GM23338 (cell line): ENCODE data around the gene NFIC. TPM values are rescaled to one million over a fixed set of nuclear protein-coding genes. Genes with fewer than 3 reads are reported as not detected.

ENCODE experiments used
- ATAC-seq: fragments of 200-7000 bp; cut with Tn5 transposase; 3 replicates; pipeline ENCODE4 v1.9.1; 2020
- DNase-seq: peaks from one replicate; pipeline ENCODE4 v3.0.0-alpha.2; 2015; ENCODE audit warnings: low spot score
- H2AFZ ChIP-seq: fragments of 200-600 bp; sonication (generic); 2 replicates; pipeline ENCODE4 v1.8.0; 2016; ENCODE audit warnings: antibody characterized with exemption, mild to moderate bottlenecking, moderate library complexity
- H3F3A ChIP-seq: fragments of 200-600 bp; sonication (generic); replicated peaks from 2 replicates; pipeline ENCODE4 v1.8.0; 2017; ENCODE audit warnings: antibody characterized with exemption, mixed run types, low read depth
- H3K27ac ChIP-seq: fragments of 200-600 bp; sonication (generic); 2 replicates; pipeline ENCODE4 v1.6.1; 2016; ENCODE audit warnings: low read depth
- H3K27me3 ChIP-seq: fragments of 200-600 bp; sonication (generic); 2 replicates; pipeline ENCODE4 v1.8.0; 2016; ENCODE audit warnings: mild to moderate bottlenecking, mixed run types, moderate library complexity; ENCODE audit not compliant: insufficient read depth
- H3K36me3 ChIP-seq: fragments of 200-600 bp; sonication (generic); 2 replicates; pipeline ENCODE4 v1.8.0; 2016; ENCODE audit warnings: mild to moderate bottlenecking; ENCODE audit not compliant: insufficient read depth
- H3K4me1 ChIP-seq: fragments of 200-600 bp; sonication (generic); 2 replicates; pipeline ENCODE4 v1.8.0; 2016; ENCODE audit warnings: mild to moderate bottlenecking, moderate library complexity; ENCODE audit not compliant: insufficient read depth
- H3K4me2 ChIP-seq: fragments of 200-600 bp; sonication (generic); 2 replicates; pipeline ENCODE4 v1.7.1; 2017; ENCODE audit warnings: mixed run types
- H3K4me3 ChIP-seq: fragments of 200-600 bp; sonication (generic); 2 replicates; pipeline ENCODE4 v1.6.1; 2016; ENCODE audit warnings: mixed run types
- H3K79me2 ChIP-seq: fragments of 200-600 bp; sonication (generic); replicated peaks from 2 replicates; pipeline ENCODE4 v1.8.0; 2017; ENCODE audit warnings: mild to moderate bottlenecking; ENCODE audit not compliant: insufficient read depth
- H3K9me2 ChIP-seq: fragments of 200-600 bp; sonication (generic); 2 replicates; pipeline ENCODE4 v1.8.0; 2017; ENCODE audit not compliant: insufficient read depth
- H4K20me1 ChIP-seq: fragments of 200-600 bp; sonication (generic); replicated peaks from 2 replicates; pipeline ENCODE4 v1.8.0; 2017; ENCODE audit warnings: mild to moderate bottlenecking; ENCODE audit not compliant: insufficient read depth
- H3K27ac Mint-ChIP-seq: 2 replicates; pipeline ENCODE4 v1.8.0; 2020; ENCODE audit warnings: inconsistent platforms, mild to moderate bottlenecking, moderate library complexity, mixed read lengths
- H3K27me3 Mint-ChIP-seq: 3 replicates; pipeline ENCODE4 v1.8.0; 2022; ENCODE audit warnings: low read depth, mild to moderate bottlenecking, moderate library complexity, mixed read lengths, inconsistent platforms; ENCODE audit not compliant: insufficient read depth, poor library complexity
- H3K36me3 Mint-ChIP-seq: 3 replicates; pipeline ENCODE4 v1.8.0; 2021; ENCODE audit warnings: low read depth, mild to moderate bottlenecking, inconsistent platforms, moderate library complexity, mixed read lengths
- H3K4me1 Mint-ChIP-seq: 3 replicates; pipeline ENCODE4 v1.8.0; 2020; ENCODE audit warnings: mild to moderate bottlenecking, inconsistent platforms, mixed read lengths
- H3K4me3 Mint-ChIP-seq: 3 replicates; pipeline ENCODE4 v1.8.0; 2021; ENCODE audit warnings: moderate library complexity, mild to moderate bottlenecking, inconsistent platforms, mixed read lengths
- H3K9me3 Mint-ChIP-seq: 3 replicates; pipeline ENCODE4 v1.8.0; 2020; ENCODE audit warnings: moderate library complexity, mild to moderate bottlenecking, inconsistent platforms, mixed read lengths
- CREB1 ChIP-seq: fragments of 250-450 bp; sonication (Bioruptor Pico); IDR thresholded peaks from 2 replicates; pipeline ENCODE4 v1.5.0; 2020; ENCODE audit warnings: low read depth, mild to moderate bottlenecking, moderate library complexity
- CTCF ChIP-seq, 2 experiments: fragments of 200-600 bp in 1 of 2; sonication (generic) in 1 of 2; conservative IDR thresholded peaks; 2 replicates each; pipeline versions ENCODE4 v1.5.1 to v1.6.1; 2016 to 2017; ENCODE audit warnings: antibody characterized with exemption in 2 of 2, low read depth in 2 of 2, mild to moderate bottlenecking in 2 of 2, moderate library complexity in 1 of 2
- EZH2 ChIP-seq: fragments of 200-600 bp; sonication (generic); IDR thresholded peaks from one replicate; pipeline ENCODE4 v1.8.0; 2017; ENCODE audit warnings: antibody characterized with exemption, mild to moderate bottlenecking, low read depth; ENCODE audit not compliant: unreplicated experiment
- EZH2phosphoT487 ChIP-seq: fragments of 200-600 bp; sonication (generic); IDR thresholded peaks from one replicate; pipeline ENCODE4 v1.8.1; 2018; ENCODE audit warnings: antibody characterized with exemption; ENCODE audit not compliant: unreplicated experiment
- JUNB ChIP-seq: IDR thresholded peaks from one replicate; pipeline ENCODE4 v1.6.1; 2016; ENCODE audit warnings: antibody characterized with exemption; ENCODE audit not compliant: unreplicated experiment
- NANOG ChIP-seq: IDR thresholded peaks from 2 replicates; pipeline ENCODE4 v1.6.1; 2016; ENCODE audit warnings: antibody characterized with exemption, borderline replicate concordance
- POLR2AphosphoS5 ChIP-seq: IDR thresholded peaks from 2 replicates; pipeline ENCODE4 v1.6.1; 2016; ENCODE audit warnings: antibody characterized with exemption, low read depth
- REST ChIP-seq: IDR thresholded peaks from one replicate; pipeline ENCODE4 v1.6.1; 2018; ENCODE audit warnings: antibody characterized with exemption; ENCODE audit not compliant: unreplicated experiment
- ZNF114 ChIP-seq: fragments of 250-450 bp; sonication (Bioruptor Pico); IDR thresholded peaks from 2 replicates; pipeline ENCODE4 v1.5.0; 2020; ENCODE audit warnings: mild to moderate bottlenecking, moderate library complexity
- ZNF462 ChIP-seq: fragments of 250-450 bp; sonication (Bioruptor Pico); IDR thresholded peaks from 2 replicates; pipeline ENCODE4 v1.5.0; 2020; ENCODE audit warnings: mild to moderate bottlenecking, moderate library complexity
- polyA plus RNA-seq: library from polyadenylated mRNA; unstranded; fragments of >200 nt; fragmentation: Nextera tagmentation; extraction: Ambion mirVana; gene quantifications from 2 replicates; pipeline ENCODE4 v1.2.1, GENCODE V29; 2016
- total RNA-seq: library from RNA; depleted of rRNA; stranded (reverse); fragments of >200 nt; shearing (Covaris generic); gene quantifications from 2 replicates; pipeline ENCODE4 v1.2.3, GENCODE V29; 2014
- TF ChIP-seq, protein P1 (sequence below): IDR thresholded peaks from 2 replicates; pipeline ENCODE4 v1.6.1; 2016; ENCODE audit warnings: antibody characterized with exemption

NFIC gene
- total and polyA plus RNA-seq, 2 experiments from 2014 or later: 1.3 to 5.3 TPM

- TF ChIP-seq ZNF114 (CRISPR knock-in tag) (no peak), CREB1 (CRISPR knock-in tag) (no peak), CTCF (conservative IDR thresholded peaks at IDR 0.05; ENCODE audit: low read depth in 2 of 2) (no peak), NANOG (no peak), POLR2AphosphoS5 (no peak), EZH2phosphoT487 (no peak), EZH2 (no peak), JUNB (no peak), REST (no peak)
- TF ChIP-seq, protein P1, sequence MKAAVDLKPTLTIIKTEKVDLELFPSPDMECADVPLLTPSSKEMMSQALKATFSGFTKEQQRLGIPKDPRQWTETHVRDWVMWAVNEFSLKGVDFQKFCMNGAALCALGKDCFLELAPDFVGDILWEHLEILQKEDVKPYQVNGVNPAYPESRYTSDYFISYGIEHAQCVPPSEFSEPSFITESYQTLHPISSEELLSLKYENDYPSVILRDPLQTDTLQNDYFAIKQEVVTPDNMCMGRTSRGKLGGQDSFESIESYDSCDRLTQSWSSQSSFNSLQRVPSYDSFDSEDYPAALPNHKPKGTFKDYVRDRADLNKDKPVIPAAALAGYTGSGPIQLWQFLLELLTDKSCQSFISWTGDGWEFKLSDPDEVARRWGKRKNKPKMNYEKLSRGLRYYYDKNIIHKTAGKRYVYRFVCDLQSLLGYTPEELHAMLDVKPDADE: no peak
These were observed 49.3 kb downstream of the NFIC start (continued) for GRCh38 chr19:3415695-3416094.

DNA sequence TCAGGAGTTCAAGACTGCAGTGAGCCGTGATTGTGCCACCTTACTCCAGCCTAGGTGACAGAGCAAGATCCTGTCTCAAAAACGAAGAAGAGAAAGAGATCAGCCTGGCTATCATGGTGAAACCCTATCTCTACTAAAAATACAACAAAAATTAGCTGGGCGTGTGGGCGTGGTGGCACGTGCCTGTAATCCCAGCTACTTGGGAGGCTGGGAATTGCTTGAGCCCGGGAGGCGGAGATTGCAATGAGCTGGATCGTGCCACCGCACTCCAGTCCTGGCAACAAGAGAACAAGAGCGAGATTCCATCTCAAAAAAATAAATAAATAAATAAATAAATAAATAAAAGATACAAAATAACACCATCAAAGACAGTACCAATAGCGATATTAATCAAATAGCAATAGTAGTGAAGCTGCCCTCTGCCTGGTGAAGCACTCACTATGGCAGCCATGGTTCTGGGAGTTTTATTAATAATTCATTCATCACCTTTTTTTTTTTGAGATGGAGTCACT lies 53.9 kb downstream of the NFIC start:
- Histone ChIP-seq H4K20me1 (no peaks in the 10 kb centered on the region), H2AFZ (no peak overlapping the region), H3K4me2 (no peak overlapping the region), H3K9me2 (no peaks in the 10 kb centered on the region), H3K4me1 (no peaks in the 10 kb centered on the region), H3F3A (no peaks in the 10 kb centered on the region), H3K4me3 (no peak overlapping the region), H3K36me3 (no peaks in the 10 kb centered on the region), H3K27me3 (no peaks in the 10 kb centered on the region), H3K27ac (no peak overlapping the region), H3K79me2 (no peaks in the 10 kb centered on the region)
- ATAC-seq: no peak
- Mint-ChIP-seq H3K9me3 (no peaks in the 10 kb centered on the region), H3K36me3 (no peaks in the 10 kb centered on the region), H3K4me1 (no peaks in the 10 kb centered on the region), H3K4me3 (no peak overlapping the region), H3K27ac (no peak overlapping the region), H3K27me3 (peaks cover 6% of the 10 kb centered on the region)
- no peak for DNase-seq
- no peak for TF ChIP-seq CTCF (conservative IDR thresholded peaks at IDR 0.05; ENCODE audit: low read depth in 2 of 2)
- TF ChIP-seq ZNF462 (CRISPR knock-in tag): no peak
- no peak for TF ChIP-seq EZH2phosphoT487
